Natural killer cell (primary cell): Measurements from ENCODE around the gene PIK3R5. TPM values are rescaled to one million over a fixed set of nuclear protein-coding genes. Genes with fewer than 3 reads are reported as not detected.
"Not testable (repeated sequence)": the region's sequence is repeated elsewhere in the genome, so short reads cannot be mapped to it uniquely, and the experiment has no call there.

Source experiments
- ATAC-seq, 3 donors: fragments of 150-1000 bp in 2 of 3; fragments of 200-7000 bp in 1 of 3; cut with Tn5 transposase; 1 replicate in 1 of 3; 2 replicates in 2 of 3; pipeline ENCODE4 v1.10.0; 2021; ENCODE audit warnings: mild to moderate bottlenecking in 2 of 3, moderate library complexity in 2 of 3
- DNase-seq, 2 donors: peaks; one replicate each; pipeline versions ENCODE4 v3.0.0 to v3.0.0-alpha.2; 2013 to 2021; ENCODE audit warnings: mixed read lengths in 1 of 2
- H3K27ac ChIP-seq: one replicate; pipeline ENCODE4 v1.5.1; 2013; ENCODE audit warnings: mild to moderate bottlenecking, low read length
- H3K27me3 ChIP-seq: one replicate; pipeline ENCODE4 v1.6.1; 2013; ENCODE audit warnings: low read length; ENCODE audit not compliant: control insufficient read depth, insufficient read depth
- H3K36me3 ChIP-seq: one replicate; pipeline ENCODE4 v1.6.1; 2013; ENCODE audit warnings: low read length; ENCODE audit not compliant: control insufficient read depth, insufficient read depth
- H3K4me1 ChIP-seq: one replicate; pipeline ENCODE4 v1.6.1; 2013; ENCODE audit warnings: low read length; ENCODE audit not compliant: control insufficient read depth, insufficient read depth
- H3K4me3 ChIP-seq: one replicate; pipeline ENCODE4 v1.5.1; 2013; ENCODE audit warnings: low read length
- H3K9me3 ChIP-seq: one replicate; pipeline ENCODE4 v1.6.1; 2013; ENCODE audit warnings: low read length; ENCODE audit not compliant: control insufficient read depth, insufficient read depth
- H3K27ac Mint-ChIP-seq, 2 donors: one replicate each; pipeline ENCODE4 v1.8.0; 2022; ENCODE audit warnings: mild to moderate bottlenecking in 2 of 2, mixed read lengths in 2 of 2, moderate library complexity in 1 of 2
- H3K27me3 Mint-ChIP-seq, 2 donors: one replicate each; pipeline ENCODE4 v1.8.0; 2022; ENCODE audit warnings: low read depth in 2 of 2, mixed read lengths in 2 of 2
- H3K36me3 Mint-ChIP-seq: one replicate; pipeline ENCODE4 v1.8.0; 2022; ENCODE audit warnings: mixed read lengths
- H3K4me1 Mint-ChIP-seq, 2 donors: one replicate each; pipeline ENCODE4 v1.8.0; 2022; ENCODE audit warnings: mixed read lengths in 2 of 2
- H3K4me3 Mint-ChIP-seq: one replicate; pipeline ENCODE4 v1.8.0; 2022; ENCODE audit warnings: mild to moderate bottlenecking, moderate library complexity, mixed read lengths
- H3K9me3 Mint-ChIP-seq, 2 donors: one replicate each; pipeline ENCODE4 v1.8.0; 2022; ENCODE audit warnings: mixed read lengths in 2 of 2
- WGBS: methylation state at CpG from one replicate; pipeline ENCODE4 v1.1.7; 2013; ENCODE audit warnings: missing lambda C conversion rate; ENCODE audit not compliant: insufficient coverage; 5-methylcytosine and 5-hydroxymethylcytosine counted together
- intact Hi-C: fragments of 100-400 bp; cut with micrococcal nuclease; formaldehyde crosslinking; loops from one replicate; pipeline ENCODE4 v1.14.2; 2022
- total RNA-seq, 4 donors: library from RNA; stranded (reverse); fragments of 120-200 nt in 1 of 4; gene quantifications; one replicate each; pipeline versions ENCODE4 v1.2.3 to v1.2.4, GENCODE V29; 2013 to 2022
- TF ChIP-seq, protein P1 (sequence below): fragments of 200-600 bp; IDR thresholded peaks from one replicate; pipeline ENCODE4 v1.8.0; 2022; ENCODE audit warnings: antibody characterized with exemption

Gene PIK3R5
- total RNA-seq, 3 donors from 2014 or later (not counting 1 experiment from before 2014, with no cell fraction given) = 254 to 364 (median 348) TPM

DNA sequence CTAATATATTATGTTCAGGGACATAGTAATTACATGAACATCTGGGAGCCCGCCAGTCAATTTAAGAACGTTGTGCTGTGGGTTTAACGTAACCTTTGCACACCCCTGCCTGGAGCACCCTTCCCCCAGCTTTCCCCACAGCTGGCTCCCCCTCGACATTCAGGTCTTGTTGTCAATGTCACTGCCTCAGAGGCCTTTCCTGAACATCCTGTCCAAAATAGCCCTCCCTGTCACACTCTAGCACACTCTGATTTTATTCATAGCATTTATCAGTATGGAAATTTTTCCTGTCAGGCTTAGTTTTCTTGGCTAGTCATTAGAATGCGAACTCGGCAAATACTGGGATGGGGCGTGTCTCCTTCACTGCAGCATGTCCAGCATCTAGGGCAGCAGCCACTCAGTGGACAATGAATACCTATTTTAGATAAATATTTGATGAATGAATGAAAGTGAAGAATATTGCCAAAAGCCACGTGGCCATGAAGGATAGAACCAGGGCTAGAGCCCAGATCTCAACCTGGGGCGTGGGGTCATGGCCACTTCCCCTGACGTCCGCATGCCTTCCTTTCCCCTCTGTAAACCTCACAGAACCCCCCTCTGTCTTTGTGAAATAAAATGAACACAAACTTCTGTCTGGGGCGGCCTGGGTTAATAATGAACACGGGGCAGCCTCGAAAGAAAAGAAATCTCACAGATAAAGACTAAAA is 108.5 kb downstream of the PIK3R5 start:
- Mint-ChIP-seq H3K36me3 (no peaks in the 10 kb centered on the region), H3K27ac (no peak overlapping the region), H3K27me3 (no peaks in the 10 kb centered on the region), H3K9me3 (no peaks in the 10 kb centered on the region), H3K4me3 (no peak overlapping the region), H3K4me1 (peaks cover 20 to 21% of the 10 kb centered on the region in 2 donors)
- Histone ChIP-seq H3K27me3 (no peaks in the 10 kb centered on the region), H3K4me1 (peaks cover 41% of the 10 kb centered on the region), H3K4me3 (no peak overlapping the region), H3K9me3 (no peaks in the 10 kb centered on the region), H3K27ac (no peak overlapping the region), H3K36me3 (no peaks in the 10 kb centered on the region)
- ATAC-seq (no peak), DNase-seq (no peak)
- intact Hi-C loops = no loop called here
- WGBS = 69% methylated on average over 14 of the region's 14 CpGs
- TF ChIP-seq, protein P1, sequence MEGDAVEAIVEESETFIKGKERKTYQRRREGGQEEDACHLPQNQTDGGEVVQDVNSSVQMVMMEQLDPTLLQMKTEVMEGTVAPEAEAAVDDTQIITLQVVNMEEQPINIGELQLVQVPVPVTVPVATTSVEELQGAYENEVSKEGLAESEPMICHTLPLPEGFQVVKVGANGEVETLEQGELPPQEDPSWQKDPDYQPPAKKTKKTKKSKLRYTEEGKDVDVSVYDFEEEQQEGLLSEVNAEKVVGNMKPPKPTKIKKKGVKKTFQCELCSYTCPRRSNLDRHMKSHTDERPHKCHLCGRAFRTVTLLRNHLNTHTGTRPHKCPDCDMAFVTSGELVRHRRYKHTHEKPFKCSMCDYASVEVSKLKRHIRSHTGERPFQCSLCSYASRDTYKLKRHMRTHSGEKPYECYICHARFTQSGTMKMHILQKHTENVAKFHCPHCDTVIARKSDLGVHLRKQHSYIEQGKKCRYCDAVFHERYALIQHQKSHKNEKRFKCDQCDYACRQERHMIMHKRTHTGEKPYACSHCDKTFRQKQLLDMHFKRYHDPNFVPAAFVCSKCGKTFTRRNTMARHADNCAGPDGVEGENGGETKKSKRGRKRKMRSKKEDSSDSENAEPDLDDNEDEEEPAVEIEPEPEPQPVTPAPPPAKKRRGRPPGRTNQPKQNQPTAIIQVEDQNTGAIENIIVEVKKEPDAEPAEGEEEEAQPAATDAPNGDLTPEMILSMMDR = no peak

DNA sequence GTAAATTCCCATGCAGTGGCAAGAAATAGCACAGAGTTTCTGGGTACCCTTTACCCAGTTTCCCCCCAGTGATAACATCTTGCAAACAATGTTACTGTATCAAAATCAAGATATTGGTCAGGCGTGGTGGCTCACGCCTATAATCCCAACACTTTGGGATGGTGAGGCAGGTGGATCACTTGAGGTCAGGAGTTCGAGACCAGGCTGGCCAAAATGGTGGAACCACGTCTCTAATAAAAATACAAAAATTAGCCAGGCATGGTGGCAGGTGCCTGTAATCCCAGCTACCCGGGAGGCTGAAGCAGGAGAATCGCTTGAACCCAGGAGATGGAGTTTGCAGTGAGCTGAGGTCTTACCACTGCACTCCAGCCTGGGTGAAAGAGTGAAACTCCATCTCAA is 109.3 kb downstream of the PIK3R5 start:
- H3K27ac Mint-ChIP-seq, intact Hi-C loops, H3K36me3 ChIP-seq, H3K36me3 Mint-ChIP-seq, H3K9me3 ChIP-seq, H3K27me3 ChIP-seq, H3K4me3 ChIP-seq, ATAC-seq, H3K9me3 Mint-ChIP-seq, DNase-seq, H3K27me3 Mint-ChIP-seq, H3K4me3 Mint-ChIP-seq, H3K27ac ChIP-seq: not testable (repeated sequence)
- 86% methylated on average over 6 of the region's 6 CpGs for WGBS
- peaks cover 34% of the 10 kb centered on the region for H3K4me1 ChIP-seq
- peaks cover 12 to 13% of the 10 kb centered on the region in 2 donors for H3K4me1 Mint-ChIP-seq

DNA sequence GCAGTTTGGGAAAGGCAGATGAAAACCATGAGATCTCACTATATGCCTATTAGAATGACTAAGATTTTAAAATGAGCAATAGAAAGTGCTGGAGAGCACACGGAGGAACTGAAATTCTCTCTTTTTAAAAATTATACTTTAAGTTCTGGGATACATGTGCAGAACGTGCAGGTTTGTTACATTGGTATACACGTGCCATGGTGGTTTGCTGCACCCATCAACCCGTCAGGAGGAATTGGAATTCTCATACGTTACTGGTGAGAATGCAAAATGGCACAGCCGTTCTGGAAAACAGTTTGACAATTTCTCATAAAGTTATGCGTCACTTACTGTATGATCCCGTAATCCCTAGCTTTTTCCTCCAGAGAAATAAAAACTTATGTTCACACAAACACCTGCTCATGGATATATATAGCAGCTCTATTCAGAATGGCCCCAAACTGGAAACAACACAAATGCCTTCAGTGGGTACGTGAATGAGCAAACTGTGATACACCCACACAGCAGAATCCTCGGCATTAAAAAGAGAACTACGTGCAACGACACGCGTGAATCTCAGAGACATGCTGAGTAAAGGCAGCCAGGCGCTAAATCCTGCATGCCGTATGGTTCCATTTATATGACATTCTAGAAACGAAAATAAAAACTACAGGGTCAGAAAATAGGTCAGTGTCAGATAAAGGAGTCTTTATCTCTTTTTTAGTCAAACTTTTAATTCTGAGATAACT is 109.9 kb downstream of the PIK3R5 start:
- TF ChIP-seq, protein P1 = no peak
- Mint-ChIP-seq H3K9me3 (no peaks in the 10 kb centered on the region), H3K27me3 (no peaks in the 10 kb centered on the region), H3K4me1 (peaks cover 9 to 10% of the 10 kb centered on the region in 2 donors), H3K27ac (no peak overlapping the region), H3K4me3 (no peak overlapping the region), H3K36me3 (no peaks in the 10 kb centered on the region)
- no peak overlapping the region for H3K4me3 ChIP-seq
- DNase-seq = no peak
- H3K27me3 ChIP-seq = no peaks in the 10 kb centered on the region
- intact Hi-C loops = no loop called here
- peaks cover 28% of the 10 kb centered on the region for H3K4me1 ChIP-seq
- ATAC-seq = no peak
- no peaks in the 10 kb centered on the region for H3K9me3 ChIP-seq
- WGBS = 81% methylated on average over 17 of the region's 17 CpGs
- H3K36me3 ChIP-seq = no peaks in the 10 kb centered on the region
- H3K27ac ChIP-seq = no peak overlapping the region

DNA sequence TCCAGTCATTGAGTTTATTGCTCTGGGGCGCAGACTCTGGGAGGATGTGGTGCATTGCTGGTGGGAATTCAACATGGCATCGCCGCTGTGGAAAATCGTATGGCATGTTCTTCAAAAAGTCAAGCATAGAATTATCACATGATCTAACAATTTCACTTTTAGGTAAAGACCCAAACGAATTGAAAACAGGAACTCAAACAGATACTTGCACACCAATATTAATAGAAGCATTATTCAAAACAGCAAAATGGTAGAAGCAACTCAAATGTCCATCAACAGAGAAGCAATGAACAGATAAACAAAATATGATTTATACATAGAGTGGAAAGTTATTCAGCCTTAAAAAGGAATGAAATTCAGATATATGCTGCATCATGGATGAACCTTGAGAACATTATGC is 113.9 kb downstream of the PIK3R5 start:
- DNase-seq = no peak
- intact Hi-C loops = no loop called here
- H3K9me3 Mint-ChIP-seq = no peaks in the 10 kb centered on the region
- no peaks in the 10 kb centered on the region for H3K4me1 Mint-ChIP-seq
- Histone ChIP-seq H3K4me3 (no peak overlapping the region), H3K36me3 (no peaks in the 10 kb centered on the region), H3K4me1 (no peaks in the 10 kb centered on the region), H3K9me3 (no peaks in the 10 kb centered on the region), H3K27ac (no peak overlapping the region), H3K27me3 (no peaks in the 10 kb centered on the region)
- no peak overlapping the region for H3K4me3 Mint-ChIP-seq
- H3K27me3 Mint-ChIP-seq = no peaks in the 10 kb centered on the region
- no peak overlapping the region for H3K27ac Mint-ChIP-seq
- TF ChIP-seq, protein P1 = no peak
- no peak for ATAC-seq
- H3K36me3 Mint-ChIP-seq = no peaks in the 10 kb centered on the region
- WGBS = 98% methylated on average over 5 of the region's 5 CpGs
